Astrocyte of the hippocampus (primary cell): ENCODE results near the gene PLPP3.

Experiments used
- DNase-seq: peaks from one replicate; pipeline ENCODE4 v3.0.0; 2011; ENCODE audit warnings: low read depth, low spot score

The PLPP3 gene

GRCh38 chr1:56547977-56548376 lies 31.4 kb downstream of the PLPP3 start:
- DNase-seq, result no peak

DNA sequence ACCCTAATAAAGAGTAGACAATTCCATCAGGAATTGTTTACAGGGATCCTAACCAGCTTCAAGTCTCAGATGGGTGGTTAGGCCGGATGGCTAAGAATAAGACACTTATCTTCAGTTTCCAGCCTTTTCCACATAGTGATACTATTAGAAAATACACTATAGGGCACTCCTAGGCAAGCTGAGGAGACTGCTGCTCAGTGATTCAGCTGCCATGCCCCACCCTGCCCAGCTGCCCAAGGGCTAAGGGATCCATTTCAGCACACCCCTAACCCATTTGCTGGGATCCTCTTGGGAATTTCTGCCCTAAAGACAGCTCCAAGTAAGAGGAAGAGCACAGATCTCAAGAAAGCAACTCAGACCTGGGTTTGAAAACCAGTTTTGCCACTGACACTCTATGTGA lies 31.9 kb downstream of the PLPP3 start:
- no peak for DNase-seq

- no peak for DNase-seq
These were observed 33.7 kb downstream of the PLPP3 start for GRCh38 chr1:56545711-56546110.

DNA sequence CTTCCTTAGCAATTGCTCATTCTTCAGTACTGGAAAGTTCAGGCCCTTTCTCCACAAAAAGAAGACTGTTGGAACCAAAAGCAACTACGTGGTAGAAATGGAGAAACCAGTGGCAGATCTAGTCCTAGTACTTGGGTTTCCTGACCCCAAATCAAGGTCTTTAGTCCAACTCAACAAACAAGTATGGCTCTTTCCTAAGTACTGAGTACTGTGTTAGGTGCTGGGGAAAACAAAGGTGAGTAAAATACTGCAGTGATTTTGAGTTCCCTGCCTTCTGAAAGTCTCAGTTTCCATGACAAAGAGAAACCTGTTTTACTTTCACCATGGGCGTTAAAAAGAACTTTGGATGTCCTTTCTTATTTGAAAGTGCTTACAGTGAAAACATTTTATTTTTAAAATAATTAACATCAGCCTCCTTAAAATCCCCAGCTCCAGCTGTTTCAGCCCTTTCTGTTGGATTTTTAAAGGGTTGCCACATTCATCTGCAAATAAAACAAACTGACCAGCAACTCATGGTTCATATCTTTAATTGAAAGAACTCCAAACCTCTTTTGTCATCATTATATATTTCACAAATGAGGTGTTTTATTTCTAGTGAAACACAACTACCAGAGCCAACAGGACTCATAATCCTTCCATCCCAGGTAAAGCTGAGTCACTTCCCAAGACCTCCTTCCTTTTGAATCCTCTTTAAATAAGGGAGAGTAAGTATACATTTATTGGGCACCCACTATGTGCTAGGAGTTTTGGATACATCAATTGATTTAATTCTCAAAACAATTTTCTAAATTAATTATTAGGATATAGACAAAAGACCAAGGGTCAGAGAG lies 35.4 kb downstream of the PLPP3 start:
- no peak for DNase-seq

DNA sequence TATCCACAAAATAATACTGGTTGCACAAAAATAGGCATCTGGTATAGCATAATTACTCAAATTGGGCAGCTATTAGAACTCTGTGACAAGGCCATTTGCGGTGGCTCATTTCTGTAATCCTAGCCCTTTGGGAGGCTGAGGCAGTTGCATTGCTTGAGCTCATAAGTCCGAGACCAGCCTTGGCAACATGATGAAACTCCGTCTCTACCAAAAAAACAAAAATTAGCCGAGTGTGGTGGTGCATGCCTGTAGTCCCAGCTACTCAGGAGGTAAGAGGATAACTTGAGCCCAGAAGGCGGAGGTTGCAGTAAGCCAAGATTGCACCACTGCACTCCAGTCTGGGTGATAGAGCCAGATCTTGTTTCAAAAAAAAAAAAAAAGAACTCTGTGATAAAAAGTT lies 36.7 kb downstream of the PLPP3 start:
- DNase-seq, result no peak

GRCh38 chr1:56541408-56541807 lies 38.0 kb downstream of the PLPP3 start:
- DNase-seq, result no peak

GRCh38 chr1:56540467-56540866 lies 38.9 kb downstream of the PLPP3 start:
- peak; percentile 32 for DNase-seq

DNA sequence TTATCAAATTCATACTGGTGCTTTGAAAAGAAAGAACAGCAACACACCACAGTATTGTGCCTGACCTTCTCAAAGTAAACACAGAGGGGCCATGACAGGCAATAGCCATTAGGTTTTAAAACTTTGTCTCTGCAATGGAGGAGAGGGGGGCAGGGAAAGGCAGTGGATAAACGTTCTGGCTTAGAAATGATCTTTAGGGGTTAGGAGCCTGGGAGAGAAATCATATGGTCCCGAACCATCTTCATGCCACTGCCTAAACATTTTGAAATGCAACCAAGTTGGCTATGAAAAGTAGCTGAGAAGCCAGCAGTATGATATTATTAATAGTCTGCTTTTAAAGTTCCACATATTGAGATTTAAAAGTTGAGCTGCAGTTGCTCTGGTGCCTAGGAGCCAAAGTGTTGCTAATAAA lies 39.8 kb downstream of the PLPP3 start:
- no peak for DNase-seq

GRCh38 chr1:56538532-56538931 lies 40.8 kb downstream of the PLPP3 start:
- DNase-seq, result no peak

- no peak for DNase-seq
These were observed 41.7 kb downstream of the PLPP3 start for GRCh38 chr1:56537660-56538059.

DNA sequence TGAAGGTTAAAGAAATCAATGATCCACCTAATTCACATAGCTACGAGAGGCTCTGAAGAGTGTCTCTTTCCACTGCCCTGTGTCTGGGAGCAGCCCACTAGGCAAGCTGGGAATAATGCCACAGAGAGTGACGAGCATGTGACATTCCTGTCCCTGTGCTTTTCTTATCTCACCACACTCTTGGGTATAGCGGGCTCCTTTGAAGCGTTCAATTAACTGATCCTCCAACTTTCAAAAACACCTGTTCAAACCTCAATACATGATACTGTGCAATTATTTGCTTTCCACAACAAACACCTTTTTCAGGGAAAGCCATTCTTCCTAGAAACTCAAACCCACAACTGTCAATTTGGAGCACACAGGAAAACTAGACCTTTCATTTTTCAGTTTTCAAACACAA lies 43.4 kb downstream of the PLPP3 start:
- DNase-seq, result no peak

DNA sequence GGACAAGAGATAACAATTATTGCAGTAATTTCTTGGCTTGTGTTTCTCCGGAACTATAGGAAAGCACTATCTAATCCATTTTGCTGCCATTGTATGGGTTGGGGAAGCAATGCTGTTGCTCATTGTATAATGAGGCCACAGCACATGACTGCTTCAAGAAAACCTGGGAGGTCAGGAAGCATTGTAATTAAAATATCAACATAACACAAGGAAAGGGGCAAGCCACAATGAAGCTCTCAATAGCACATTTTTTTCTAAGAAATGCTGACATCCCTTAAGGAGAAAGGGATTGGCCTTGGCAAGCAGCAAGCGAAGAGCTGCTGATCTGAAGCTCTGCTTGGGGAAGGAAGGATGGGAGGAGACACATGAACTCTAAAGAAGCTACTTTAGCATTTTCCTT lies 44.0 kb downstream of the PLPP3 start:
- no peak for DNase-seq

DNA sequence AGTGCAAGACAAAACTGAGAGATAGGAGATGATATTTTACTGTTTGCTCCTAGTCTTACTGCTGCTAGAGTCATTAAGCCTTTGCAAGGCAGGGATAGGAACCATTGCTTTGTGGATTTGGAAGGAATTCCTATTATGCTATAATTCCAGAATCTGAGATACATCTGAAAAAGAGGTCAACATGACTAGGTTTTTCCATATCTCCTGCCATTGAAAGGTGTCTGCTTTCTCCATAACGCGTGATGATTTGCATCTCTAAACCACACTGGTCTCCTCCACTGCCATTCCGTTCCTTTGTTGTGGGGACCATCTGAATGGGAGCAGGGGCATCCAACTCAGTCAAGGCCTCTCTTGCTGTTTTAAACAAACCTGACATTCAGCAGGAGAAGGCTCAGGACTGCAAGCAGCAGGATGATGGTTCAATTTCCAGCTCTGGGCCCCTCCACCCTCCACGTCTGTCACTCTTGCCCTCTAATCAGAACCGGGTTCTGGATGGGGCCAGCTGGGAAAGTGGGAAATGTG lies 45.2 kb downstream of the PLPP3 start:
- no peak for DNase-seq

DNA sequence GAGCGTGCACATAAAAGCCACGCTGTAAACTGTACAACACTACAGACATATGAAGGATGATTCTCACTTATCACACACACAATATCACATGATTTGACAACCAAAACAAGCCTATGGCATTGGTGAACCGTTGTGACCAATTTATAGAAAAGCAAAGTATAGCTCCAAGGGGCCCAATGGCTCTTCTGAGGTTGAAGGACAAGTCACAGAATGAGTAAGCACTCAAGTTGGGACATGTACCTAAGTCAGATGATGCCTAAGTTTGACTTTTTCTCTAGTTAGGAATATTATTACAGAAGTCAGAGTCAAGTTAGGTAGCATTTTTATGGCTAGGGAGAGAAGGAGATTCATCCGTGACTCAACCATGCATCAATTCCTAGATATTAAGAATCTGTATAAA lies 45.7 kb downstream of the PLPP3 start:
- no peak for DNase-seq

DNA sequence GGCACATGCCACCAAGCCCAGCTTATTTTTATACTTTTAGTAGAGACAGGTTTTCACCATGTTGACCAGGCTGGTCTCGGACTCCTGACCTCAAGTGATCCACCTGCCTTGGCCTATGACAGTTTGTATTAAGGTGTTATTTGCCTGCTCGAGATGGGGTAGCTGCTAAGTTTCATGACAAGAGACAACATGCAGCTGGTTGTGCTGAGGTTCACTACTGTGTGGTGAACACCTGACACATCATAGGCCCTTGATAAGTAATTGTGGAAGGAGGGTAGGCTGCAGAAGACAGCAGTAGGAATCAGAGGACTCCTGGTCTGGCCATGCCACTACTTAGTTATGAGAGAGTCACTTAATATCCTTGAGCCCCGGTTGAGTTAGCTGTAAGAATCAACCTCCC lies 46.2 kb downstream of the PLPP3 start:
- DNase-seq, result no peak

DNA sequence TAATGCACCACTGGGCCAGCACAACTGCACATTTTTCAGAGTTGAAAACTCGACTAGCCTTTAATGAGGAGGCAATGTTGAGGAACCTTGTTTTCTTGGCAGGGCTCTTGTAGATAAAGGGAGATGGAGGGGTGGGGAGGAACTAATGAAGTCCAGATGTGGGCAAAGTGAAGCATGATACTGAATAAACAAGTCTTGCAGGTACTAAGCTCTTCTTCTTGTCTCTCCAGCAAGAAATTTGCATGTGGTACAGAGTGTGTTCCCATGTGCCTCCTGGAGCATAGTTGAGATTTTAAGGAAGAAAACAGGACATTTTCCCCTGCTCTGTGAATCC lies 47.0 kb downstream of the PLPP3 start:
- no peak for DNase-seq

DNA sequence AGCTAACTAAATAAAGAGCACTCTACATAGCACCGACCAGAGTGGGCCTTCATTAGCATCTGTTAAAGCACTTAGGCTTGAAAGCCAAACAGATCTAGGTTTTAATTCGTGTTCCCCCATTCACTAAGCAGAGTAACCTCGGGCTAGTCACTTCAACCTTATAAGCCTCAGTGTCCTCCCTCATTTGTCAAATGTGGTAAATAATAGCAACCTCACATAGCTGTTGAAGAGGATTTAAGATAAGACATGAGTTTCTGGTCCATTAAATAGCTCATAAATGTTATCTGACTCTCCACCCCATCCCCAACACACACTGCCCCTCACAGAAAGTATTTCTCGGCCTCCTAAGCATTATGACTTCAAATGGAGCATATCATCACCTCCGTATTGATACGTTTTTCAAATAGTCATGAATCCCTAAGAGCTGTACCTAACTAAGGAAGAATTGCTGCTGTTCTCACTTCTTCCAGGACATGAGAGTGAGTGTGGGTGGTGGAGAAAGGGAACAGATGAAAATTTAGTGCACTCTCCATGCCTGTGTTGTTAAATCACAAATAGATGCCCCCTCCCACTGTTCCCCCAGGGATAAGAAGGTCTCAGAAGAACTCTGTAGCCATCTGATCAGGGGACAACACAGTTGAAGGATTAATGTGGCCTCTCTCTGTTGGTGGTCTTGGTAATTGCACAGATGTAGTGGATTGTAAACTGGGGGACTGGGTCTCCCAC lies 47.6 kb downstream of the PLPP3 start:
- DNase-seq, result no peak

- DNase-seq, result no peak
These were observed 49.6 kb downstream of the PLPP3 start for GRCh38 chr1:56529801-56530200.

- DNase-seq, result peak; percentile 73
These were observed 51.6 kb downstream of the PLPP3 start for GRCh38 chr1:56527548-56528302.

DNA sequence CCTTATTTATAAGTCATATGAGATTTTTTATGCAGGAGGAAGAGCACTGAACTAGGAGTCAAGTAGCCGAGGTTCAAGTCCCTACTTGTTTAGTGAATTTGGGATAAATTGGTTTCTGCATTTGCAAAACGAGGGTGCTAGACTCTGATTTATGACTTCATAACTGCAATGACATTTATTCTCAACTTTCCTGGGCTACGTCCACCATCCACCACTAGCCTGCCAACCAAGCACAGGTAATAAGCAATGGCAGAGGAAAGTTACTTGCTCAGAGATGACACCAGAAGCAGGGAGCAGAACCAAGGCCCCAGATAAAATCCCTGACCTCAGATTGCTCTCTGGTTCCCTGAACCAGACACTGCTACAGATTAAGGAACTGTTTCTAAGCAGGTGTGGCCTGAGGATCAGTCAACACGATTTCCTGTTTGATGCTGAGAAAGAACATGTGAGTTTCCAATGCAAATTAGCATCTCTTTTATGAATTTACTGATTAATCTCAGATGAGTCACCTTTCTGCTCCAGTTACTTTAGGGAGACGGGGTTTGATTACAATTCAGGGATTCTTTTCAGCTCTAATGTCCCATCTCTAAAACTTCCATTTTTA lies 52.7 kb downstream of the PLPP3 start:
- DNase-seq, result no peak

DNA sequence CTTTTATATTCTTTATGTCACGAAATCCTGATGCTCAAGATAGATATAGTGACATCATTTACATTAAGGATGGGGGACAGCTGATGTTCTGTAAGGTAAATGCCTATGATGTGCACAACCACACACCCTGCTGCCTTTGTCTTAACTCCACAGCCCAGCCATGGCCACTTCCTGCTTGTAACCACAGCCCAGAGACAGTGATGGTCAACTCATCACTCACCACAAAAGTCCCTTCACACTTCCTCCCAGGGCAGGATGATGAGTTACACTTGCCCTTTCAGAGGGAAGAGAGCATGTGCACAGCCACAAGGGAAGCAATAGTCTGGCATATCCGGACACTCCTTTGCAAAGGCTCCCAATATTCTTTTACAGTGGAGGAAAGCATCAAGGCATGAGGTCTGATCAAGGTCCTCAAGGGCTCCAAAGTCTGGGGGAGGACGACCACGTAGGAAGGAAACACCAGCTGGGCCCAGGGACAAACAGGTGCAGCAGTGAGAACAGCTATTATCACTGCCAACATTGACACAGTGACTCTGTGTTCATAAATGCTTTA lies 53.8 kb downstream of the PLPP3 start:
- DNase-seq, result no peak

DNA sequence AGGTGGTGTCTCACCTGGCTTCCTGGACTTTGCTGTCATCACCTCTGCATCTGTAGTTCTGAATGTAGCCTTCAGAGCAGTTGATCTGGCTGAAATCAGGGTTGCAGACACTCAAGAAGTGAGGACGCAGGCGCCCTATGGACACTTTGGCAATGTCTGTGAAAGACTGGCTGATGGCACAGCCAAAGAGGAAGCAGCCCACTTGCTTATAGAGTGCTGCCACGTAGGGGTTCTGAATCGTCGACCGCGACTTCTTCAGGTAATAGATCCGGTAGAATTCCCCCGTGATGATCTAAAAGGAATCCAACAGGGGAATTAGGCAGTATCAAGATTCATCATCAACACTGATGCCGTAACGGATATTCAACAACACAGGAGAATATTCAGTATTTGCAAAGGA lies 55.1 kb downstream of the PLPP3 start:
- no peak for DNase-seq
